K562 (cell line): ENCODE measurements around the gene TPM4. TPM values are rescaled to one million over a fixed set of nuclear protein-coding genes. Genes with fewer than 3 reads are reported as not detected.

Experiments
- BRCA1 ChIP-seq, 2 experiments: fragments of 450-650 bp in 1 of 2; sonication (generic) in 1 of 2; formaldehyde crosslinking in 1 of 2; IDR thresholded peaks; 2 replicates each; pipeline versions ENCODE4 v1.5.0 to v1.6.1; 2017 to 2020; ENCODE audit warnings: mild to moderate bottlenecking in 1 of 2, missing genetic modification reagents in 1 of 2
- DMBX1 ChIP-seq: fragments of 250-450 bp; sonication (Bioruptor Pico); IDR thresholded peaks from 2 replicates; pipeline ENCODE4 v1.8.0; 2022; ENCODE audit warnings: inconsistent platforms, mild to moderate bottlenecking, moderate library complexity, borderline replicate concordance
- DNMT1 ChIP-seq: fragments of 450-650 bp; IDR thresholded peaks from 2 replicates; pipeline ENCODE4 v1.6.1; 2016; ENCODE audit warnings: antibody characterized with exemption, mild to moderate bottlenecking
- EZH2 ChIP-seq: IDR thresholded peaks from 2 replicates; pipeline ENCODE4 v1.6.1; 2012; ENCODE audit warnings: low read depth, mild to moderate bottlenecking, inconsistent platforms, low read length, borderline replicate concordance
- GABPB1 ChIP-seq: sonication (generic); formaldehyde crosslinking; IDR thresholded peaks from 2 replicates; pipeline ENCODE4 v1.8.0; 2022; ENCODE audit warnings: mild to moderate bottlenecking, missing genetic modification reagents
- GATA2 ChIP-seq: sonication (generic); formaldehyde crosslinking; IDR thresholded peaks from 2 replicates; pipeline ENCODE4 v1.4.0; 2020; ENCODE audit warnings: mild to moderate bottlenecking, missing genetic modification reagents
- HDGF ChIP-seq: fragments of 450-650 bp; IDR thresholded peaks from 2 replicates; pipeline ENCODE4 v1.6.1; 2016
- LEF1 ChIP-seq: fragments of 450-650 bp; IDR thresholded peaks from 2 replicates; pipeline ENCODE4 v1.6.1; 2016; ENCODE audit warnings: mild to moderate bottlenecking
- POLR2H ChIP-seq: IDR thresholded peaks from 2 replicates; pipeline ENCODE4 v1.6.1; 2016; ENCODE audit warnings: missing genetic modification characterization, low read depth, mild to moderate bottlenecking, control low read depth, missing compliant biosample characterization, moderate library complexity
- PTTG1 ChIP-seq: fragments of 450-650 bp; IDR thresholded peaks from 2 replicates; pipeline ENCODE4 v1.6.1; 2016; ENCODE audit warnings: low read depth, mild to moderate bottlenecking, missing genetic modification characterization, missing compliant biosample characterization
- SIX5 ChIP-seq, 2 experiments: IDR thresholded peaks; 2 replicates each; pipeline ENCODE4 v1.6.1; 2011; ENCODE audit warnings: low read length in 2 of 2, borderline replicate concordance in 1 of 2, low read depth in 1 of 2, mild to moderate bottlenecking in 1 of 2, moderate library complexity in 1 of 2; ENCODE audit not compliant: insufficient read depth in 1 of 2
- SMAD4 ChIP-seq: fragments of 250-450 bp; sonication (Bioruptor Pico); conservative IDR thresholded peaks from 2 replicates; pipeline ENCODE4 v1.8.0; 2021; ENCODE audit warnings: inconsistent platforms, mild to moderate bottlenecking, moderate library complexity
- SNIP1 ChIP-seq: fragments of 450-650 bp; IDR thresholded peaks from 2 replicates; pipeline ENCODE4 v1.7.1; 2017; ENCODE audit warnings: low read depth, mild to moderate bottlenecking
- TBP ChIP-seq: optimal IDR thresholded peaks from 2 replicates; pipeline ENCODE3; 2011; ENCODE audit warnings: low read depth, low read length, improper control_type of control experiment
- TSC22D4 ChIP-seq: fragments of 450-650 bp; IDR thresholded peaks from 2 replicates; pipeline ENCODE4 v1.6.1; 2016; ENCODE audit warnings: missing genetic modification characterization, missing biosample characterization, control low read depth
- ZNF277 ChIP-seq: fragments of 250-450 bp; sonication (Bioruptor Pico); IDR thresholded peaks from 2 replicates; pipeline ENCODE4 v1.8.0; 2022; ENCODE audit warnings: inconsistent platforms, mild to moderate bottlenecking, moderate library complexity, borderline replicate concordance
- ZNF551 ChIP-seq: fragments of 250-450 bp; sonication (Bioruptor Pico); IDR thresholded peaks from 2 replicates; pipeline ENCODE4 v1.5.0; 2021; ENCODE audit warnings: mild to moderate bottlenecking, moderate library complexity
- polyA plus RNA-seq, 8 experiments: library from polyadenylated mRNA; depleted of rRNA in 4 of 8; stranded (reverse) in 5 of 8; unstranded in 3 of 8; fragments of >200 nt; fragmentation: Nextera tagmentation in 2 of 8; fragmentation: Illumina TruSeq in 1 of 8; extraction: Ambion mirVana in 2 of 8; extraction: Trizol in 1 of 8; gene quantifications; 2 replicates each; pipeline versions ENCODE4 v1.2.1 to v1.2.3, GENCODE V29; 2011 to 2014; ENCODE audit warnings: inconsistent platforms in 1 of 8, missing spikeins in 1 of 8
- total RNA-seq, 7 experiments: library from RNA; depleted of rRNA in 6 of 7; stranded (reverse); fragments of >200 nt in 6 of 7; fragmentation: Illumina TruSeq in 2 of 7; extraction: Trizol in 2 of 7; gene quantifications; 2 replicates each; pipeline versions ENCODE4 v1.2.1 to v1.2.3, GENCODE V29; 2011 to 2021; ENCODE audit warnings: low replicate concordance in 1 of 7
- TF ChIP-seq, protein P1 (sequence below), 3 experiments: fragments of 200-800 bp in 1 of 3; sonication (Bioruptor generic) in 1 of 3; sonication (generic) in 1 of 3; formaldehyde crosslinking in 1 of 3; IDR thresholded peaks; 2 replicates each; pipeline versions ENCODE4 v1.6.1 to v1.8.0; 2016 to 2022; ENCODE audit warnings: mild to moderate bottlenecking in 2 of 3, missing compliant biosample characterization in 2 of 3, missing genetic modification characterization in 2 of 3, missing genetic modification reagents in 1 of 3
- TF ChIP-seq, protein P2 (sequence below): IDR thresholded peaks from 3 replicates; pipeline ENCODE4 v1.6.1; 2011; ENCODE audit warnings: borderline replicate concordance, mild to moderate bottlenecking; ENCODE audit not compliant: insufficient read length, insufficient read depth
- TF ChIP-seq, protein P3 (sequence below), 2 experiments: fragments of 200-800 bp in 1 of 2; sonication (Bioruptor generic) in 1 of 2; sonication (generic) in 1 of 2; formaldehyde crosslinking in 1 of 2; IDR thresholded peaks in 1 of 2; conservative IDR thresholded peaks in 1 of 2; 2 replicates each; pipeline versions ENCODE4 v1.5.0 to v1.6.1; 2016 to 2020; ENCODE audit warnings: missing compliant biosample characterization in 1 of 2, missing genetic modification characterization in 1 of 2, missing genetic modification reagents in 1 of 2
- TF ChIP-seq, protein P4 (sequence below): fragments of 450-650 bp; IDR thresholded peaks from 2 replicates; pipeline ENCODE4 v1.6.1; 2016

TPM4 gene
- total and polyA plus RNA-seq, 9 of the 15 experiments (the other 6 are each of a cell fraction or from before 2014, with no cell fraction given), result 28.1 to 111 (median 77.4) TPM

- TF ChIP-seq, protein P1, sequence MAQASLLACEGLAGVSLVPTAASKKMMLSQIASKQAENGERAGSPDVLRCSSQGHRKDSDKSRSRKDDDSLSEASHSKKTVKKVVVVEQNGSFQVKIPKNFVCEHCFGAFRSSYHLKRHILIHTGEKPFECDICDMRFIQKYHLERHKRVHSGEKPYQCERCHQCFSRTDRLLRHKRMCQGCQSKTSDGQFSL (CRISPR knock-in tag; IDR thresholded peaks at IDR 0.05), result peak; percentile 61
- TF ChIP-seq, protein P1 (tag; IDR thresholded peaks at IDR 0.05), result peak in 1 of 2 experiments; percentile 85; a peak in 2 of 4 replicates
- TF ChIP-seq LEF1 (no peak), GATA2 (0 out of 2 replicates have a peak, but pooled peaks have one; percentile 37), ZNF551 (CRISPR knock-in tag) (no peak), HDGF (no peak), SNIP1 (no peak), POLR2H (no peak; the same call in 1 of the 2 replicates), EZH2 (no peak), DNMT1 (no peak), TBP (no peak), SMAD4 (CRISPR knock-in tag) (no peak), BRCA1 (IDR thresholded peaks at IDR 0.05) (no peak), BRCA1 (CRISPR knock-in tag; IDR thresholded peaks at IDR 0.05) (no peak), PTTG1 (no peak), TSC22D4 (no peak), SIX5 (IDR thresholded peaks at IDR 0.05; ENCODE audit: borderline replicate concordance in 1 of 2, insufficient read depth in 1 of 2, low read depth in 1 of 2, low read length in 2 of 2) (no peak), ZNF277 (CRISPR knock-in tag) (no peak), DMBX1 (CRISPR knock-in tag) (no peak), GABPB1 (CRISPR knock-in tag) (0 out of 2 replicates have a peak, but pooled peaks have one; percentile 21)
- TF ChIP-seq, protein P2, sequence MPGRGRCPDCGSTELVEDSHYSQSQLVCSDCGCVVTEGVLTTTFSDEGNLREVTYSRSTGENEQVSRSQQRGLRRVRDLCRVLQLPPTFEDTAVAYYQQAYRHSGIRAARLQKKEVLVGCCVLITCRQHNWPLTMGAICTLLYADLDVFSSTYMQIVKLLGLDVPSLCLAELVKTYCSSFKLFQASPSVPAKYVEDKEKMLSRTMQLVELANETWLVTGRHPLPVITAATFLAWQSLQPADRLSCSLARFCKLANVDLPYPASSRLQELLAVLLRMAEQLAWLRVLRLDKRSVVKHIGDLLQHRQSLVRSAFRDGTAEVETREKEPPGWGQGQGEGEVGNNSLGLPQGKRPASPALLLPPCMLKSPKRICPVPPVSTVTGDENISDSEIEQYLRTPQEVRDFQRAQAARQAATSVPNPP, result no peak
- TF ChIP-seq, protein P3, sequence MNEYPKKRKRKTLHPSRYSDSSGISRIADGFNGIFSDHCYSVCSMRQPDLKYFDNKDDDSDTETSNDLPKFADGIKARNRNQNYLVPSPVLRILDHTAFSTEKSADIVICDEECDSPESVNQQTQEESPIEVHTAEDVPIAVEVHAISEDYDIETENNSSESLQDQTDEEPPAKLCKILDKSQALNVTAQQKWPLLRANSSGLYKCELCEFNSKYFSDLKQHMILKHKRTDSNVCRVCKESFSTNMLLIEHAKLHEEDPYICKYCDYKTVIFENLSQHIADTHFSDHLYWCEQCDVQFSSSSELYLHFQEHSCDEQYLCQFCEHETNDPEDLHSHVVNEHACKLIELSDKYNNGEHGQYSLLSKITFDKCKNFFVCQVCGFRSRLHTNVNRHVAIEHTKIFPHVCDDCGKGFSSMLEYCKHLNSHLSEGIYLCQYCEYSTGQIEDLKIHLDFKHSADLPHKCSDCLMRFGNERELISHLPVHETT (CRISPR knock-in tag; conservative IDR thresholded peaks at IDR 0.05 in 1 of 2, IDR thresholded peaks at IDR 0.05 in 1 of 2), result no peak
- TF ChIP-seq, protein P4, sequence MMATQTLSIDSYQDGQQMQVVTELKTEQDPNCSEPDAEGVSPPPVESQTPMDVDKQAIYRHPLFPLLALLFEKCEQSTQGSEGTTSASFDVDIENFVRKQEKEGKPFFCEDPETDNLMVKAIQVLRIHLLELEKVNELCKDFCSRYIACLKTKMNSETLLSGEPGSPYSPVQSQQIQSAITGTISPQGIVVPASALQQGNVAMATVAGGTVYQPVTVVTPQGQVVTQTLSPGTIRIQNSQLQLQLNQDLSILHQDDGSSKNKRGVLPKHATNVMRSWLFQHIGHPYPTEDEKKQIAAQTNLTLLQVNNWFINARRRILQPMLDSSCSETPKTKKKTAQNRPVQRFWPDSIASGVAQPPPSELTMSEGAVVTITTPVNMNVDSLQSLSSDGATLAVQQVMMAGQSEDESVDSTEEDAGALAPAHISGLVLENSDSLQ, result no peak
Measured at GRCh38 chr19:16075430-16076153, 703 bp upstream of the TPM4 start (continued).
